Neural progenitor cell (in vitro differentiated cells): Measurements from ENCODE around the gene EGFR.

Experiments
- CTCF ChIP-seq: fragments of 200-600 bp; sonication (generic); IDR thresholded peaks from 2 replicates; pipeline ENCODE4 v1.5.1; 2017; ENCODE audit warnings: antibody characterized with exemption, mild to moderate bottlenecking
- EZH2phosphoT487 ChIP-seq: fragments of 200-600 bp; sonication (generic); IDR thresholded peaks from 2 replicates; pipeline ENCODE4 v1.6.1; 2017; ENCODE audit warnings: antibody characterized with exemption

DNA sequence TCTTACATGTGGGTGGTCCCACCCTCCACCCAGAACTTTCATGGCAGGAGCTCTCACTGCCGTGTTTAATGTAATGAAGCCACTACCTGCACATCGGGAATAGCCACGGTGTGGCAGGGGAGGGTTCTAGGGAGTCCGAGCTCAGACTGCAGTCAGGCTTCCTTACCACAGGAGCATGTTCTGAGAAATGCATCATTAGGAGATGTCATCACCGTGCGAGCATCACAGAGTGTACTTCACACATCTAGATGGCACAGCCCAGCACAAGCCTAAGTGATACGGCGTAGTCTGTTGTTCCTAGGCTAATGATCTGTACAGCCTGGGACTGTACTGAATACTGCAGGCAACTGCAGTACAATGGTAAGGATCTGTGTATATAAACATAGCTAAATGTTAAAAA, 193.4 kb downstream of the EGFR start:
- no peak for TF ChIP-seq CTCF
- no peak for TF ChIP-seq EZH2phosphoT487
